Neural cell (in vitro differentiated cells): Measurements from ENCODE around the gene UBASH3A.

Experiments
- CTCF ChIP-seq: fragments of 450-650 bp; IDR thresholded peaks from 2 replicates; pipeline ENCODE4 v1.5.1; 2014; ENCODE audit warnings: antibody characterized with exemption, mild to moderate bottlenecking, moderate library complexity; ENCODE audit not compliant: poor library complexity, severe bottlenecking
- EP300 ChIP-seq: fragments of 450-650 bp; conservative IDR thresholded peaks from 2 replicates; pipeline ENCODE4 v1.6.1; 2014; ENCODE audit warnings: antibody characterized with exemption, mild to moderate bottlenecking, moderate library complexity; ENCODE audit not compliant: poor library complexity, severe bottlenecking
- EZH2 ChIP-seq: fragments of 200-600, 300-800 bp; shearing (Covaris generic), sonication (generic); IDR thresholded peaks from 2 replicates; pipeline ENCODE4 v1.6.1; 2014; ENCODE audit warnings: antibody characterized with exemption, low read length, borderline replicate concordance, mild to moderate bottlenecking; ENCODE audit not compliant: insufficient read depth, poor library complexity, severe bottlenecking
- MXI1 ChIP-seq: fragments of 450-650 bp; conservative IDR thresholded peaks from 2 replicates; pipeline ENCODE4 v1.6.1; 2014; ENCODE audit warnings: antibody characterized with exemption, mild to moderate bottlenecking; ENCODE audit not compliant: poor library complexity, severe bottlenecking
- POLR2AphosphoS5 ChIP-seq: IDR thresholded peaks from 2 replicates; pipeline ENCODE4 v1.6.1; 2012
- SMC3 ChIP-seq: fragments of 450-650 bp; conservative IDR thresholded peaks from 2 replicates; pipeline ENCODE4 v1.6.1; 2014; ENCODE audit warnings: antibody characterized with exemption, mild to moderate bottlenecking, moderate library complexity; ENCODE audit not compliant: poor library complexity
- TAF1 ChIP-seq: IDR thresholded peaks from 2 replicates; pipeline ENCODE4 v1.6.1; 2012; ENCODE audit warnings: low read depth
- TF ChIP-seq, protein P1 (sequence below): IDR thresholded peaks from 2 replicates; pipeline ENCODE4 v1.6.1; 2012; ENCODE audit warnings: borderline replicate concordance

DNA sequence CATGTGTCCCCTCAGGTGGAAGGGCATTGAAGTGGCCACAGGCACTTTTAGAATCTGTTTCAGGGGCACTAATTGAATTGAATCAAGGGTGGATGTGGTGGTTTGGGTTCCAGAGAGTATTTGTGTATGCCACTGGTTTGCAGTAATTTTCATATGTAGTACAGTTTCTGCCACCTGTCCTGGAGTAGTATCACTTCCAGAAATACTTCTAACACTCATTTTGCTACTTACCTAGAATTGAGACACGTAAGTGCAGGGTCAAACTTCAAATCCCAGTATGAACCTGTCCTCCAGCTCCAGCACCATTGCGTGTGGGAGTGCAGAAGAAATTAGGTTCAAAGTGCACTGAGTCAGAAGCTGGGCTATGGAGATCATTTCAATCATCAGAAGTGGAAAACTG lies 65.6 kb downstream of the UBASH3A start:
- no peak for TF ChIP-seq CTCF
- no peak for TF ChIP-seq SMC3
- no peak for TF ChIP-seq EZH2
- no peak for TF ChIP-seq EP300
- TF ChIP-seq, protein P1, sequence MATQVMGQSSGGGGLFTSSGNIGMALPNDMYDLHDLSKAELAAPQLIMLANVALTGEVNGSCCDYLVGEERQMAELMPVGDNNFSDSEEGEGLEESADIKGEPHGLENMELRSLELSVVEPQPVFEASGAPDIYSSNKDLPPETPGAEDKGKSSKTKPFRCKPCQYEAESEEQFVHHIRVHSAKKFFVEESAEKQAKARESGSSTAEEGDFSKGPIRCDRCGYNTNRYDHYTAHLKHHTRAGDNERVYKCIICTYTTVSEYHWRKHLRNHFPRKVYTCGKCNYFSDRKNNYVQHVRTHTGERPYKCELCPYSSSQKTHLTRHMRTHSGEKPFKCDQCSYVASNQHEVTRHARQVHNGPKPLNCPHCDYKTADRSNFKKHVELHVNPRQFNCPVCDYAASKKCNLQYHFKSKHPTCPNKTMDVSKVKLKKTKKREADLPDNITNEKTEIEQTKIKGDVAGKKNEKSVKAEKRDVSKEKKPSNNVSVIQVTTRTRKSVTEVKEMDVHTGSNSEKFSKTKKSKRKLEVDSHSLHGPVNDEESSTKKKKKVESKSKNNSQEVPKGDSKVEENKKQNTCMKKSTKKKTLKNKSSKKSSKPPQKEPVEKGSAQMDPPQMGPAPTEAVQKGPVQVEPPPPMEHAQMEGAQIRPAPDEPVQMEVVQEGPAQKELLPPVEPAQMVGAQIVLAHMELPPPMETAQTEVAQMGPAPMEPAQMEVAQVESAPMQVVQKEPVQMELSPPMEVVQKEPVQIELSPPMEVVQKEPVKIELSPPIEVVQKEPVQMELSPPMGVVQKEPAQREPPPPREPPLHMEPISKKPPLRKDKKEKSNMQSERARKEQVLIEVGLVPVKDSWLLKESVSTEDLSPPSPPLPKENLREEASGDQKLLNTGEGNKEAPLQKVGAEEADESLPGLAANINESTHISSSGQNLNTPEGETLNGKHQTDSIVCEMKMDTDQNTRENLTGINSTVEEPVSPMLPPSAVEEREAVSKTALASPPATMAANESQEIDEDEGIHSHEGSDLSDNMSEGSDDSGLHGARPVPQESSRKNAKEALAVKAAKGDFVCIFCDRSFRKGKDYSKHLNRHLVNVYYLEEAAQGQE: no peak
- no peak for TF ChIP-seq POLR2AphosphoS5
- no peak for TF ChIP-seq TAF1
- no peak for TF ChIP-seq MXI1
